HL-60 (cell line): ENCODE data around the gene ATP1A3.

Experiments used
- CTCF ChIP-seq: IDR thresholded peaks from one replicate; pipeline ENCODE4 v1.5.1; 2011; ENCODE audit warnings: low read length, control low read depth, inconsistent platforms; ENCODE audit not compliant: insufficient read depth
- POLR2AphosphoS5 ChIP-seq: IDR thresholded peaks from 2 replicates; pipeline ENCODE4 v1.6.1; 2012; ENCODE audit warnings: low read depth
- SPI1 ChIP-seq: IDR thresholded peaks from 2 replicates; pipeline ENCODE4 v1.6.1; 2012; ENCODE audit warnings: low read depth, mild to moderate bottlenecking, borderline replicate concordance

- TF ChIP-seq POLR2AphosphoS5 (no peak), CTCF (no peak), SPI1 (no peak)
These were observed 66.4 kb downstream of the ATP1A3 start for GRCh38 chr19:41927497-41928192.
